Airway epithelial cell (primary cell): ENCODE results near the gene CLDN6. TPM values are rescaled to one million over a fixed set of nuclear protein-coding genes. Genes with fewer than 3 reads are reported as not detected.

ENCODE experiments used
- total RNA-seq: library from RNA; depleted of rRNA; stranded (reverse); fragments of >200 nt; gene quantifications from 2 replicates; pipeline ENCODE4 v1.2.3, GENCODE V29; 2015

Gene CLDN6, protein sequence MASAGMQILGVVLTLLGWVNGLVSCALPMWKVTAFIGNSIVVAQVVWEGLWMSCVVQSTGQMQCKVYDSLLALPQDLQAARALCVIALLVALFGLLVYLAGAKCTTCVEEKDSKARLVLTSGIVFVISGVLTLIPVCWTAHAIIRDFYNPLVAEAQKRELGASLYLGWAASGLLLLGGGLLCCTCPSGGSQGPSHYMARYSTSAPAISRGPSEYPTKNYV
- total RNA-seq, result 0.63 and 0.70 TPM in 2 replicates

DNA sequence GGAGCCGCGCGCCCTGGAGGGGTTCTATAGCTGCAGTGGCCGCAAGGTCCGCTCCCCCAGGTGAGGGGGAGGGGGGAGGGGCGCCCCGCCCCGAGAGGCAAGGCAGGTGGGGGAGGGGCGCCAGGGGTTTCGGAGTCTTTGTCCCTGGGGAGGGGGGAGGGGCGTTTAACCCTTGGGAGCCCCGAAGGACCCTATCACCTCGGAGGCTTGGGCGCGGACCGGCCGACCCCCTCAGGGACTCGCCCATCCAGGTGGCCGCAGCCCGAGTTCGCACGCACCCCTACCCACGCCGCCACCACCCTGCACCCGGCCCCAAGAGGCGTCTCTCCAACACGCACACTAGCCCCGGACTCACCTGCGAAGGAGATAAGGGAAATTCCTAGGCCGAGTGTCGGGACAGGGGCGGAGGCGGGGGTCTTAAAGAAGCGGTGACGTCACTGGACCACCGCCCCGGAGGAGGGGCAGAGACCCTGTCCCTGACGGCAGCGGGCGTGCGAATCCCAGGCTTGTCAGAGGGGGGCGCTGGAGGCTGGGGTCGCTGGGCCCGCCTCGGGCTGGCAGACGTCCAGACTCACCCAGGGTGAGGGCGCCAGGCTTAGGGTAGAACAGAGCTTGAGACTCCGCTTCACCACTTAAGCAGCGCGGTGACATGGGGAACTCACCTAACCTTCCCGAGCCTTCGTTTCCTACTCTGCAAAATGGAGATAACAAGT, at the start of gene CLDN6:
CLDN6 (minus strand) TSS at position 390 of the 713 bp plus-strand sequence. CDS start 2,162 bp downstream, outside the sequence.

DNA sequence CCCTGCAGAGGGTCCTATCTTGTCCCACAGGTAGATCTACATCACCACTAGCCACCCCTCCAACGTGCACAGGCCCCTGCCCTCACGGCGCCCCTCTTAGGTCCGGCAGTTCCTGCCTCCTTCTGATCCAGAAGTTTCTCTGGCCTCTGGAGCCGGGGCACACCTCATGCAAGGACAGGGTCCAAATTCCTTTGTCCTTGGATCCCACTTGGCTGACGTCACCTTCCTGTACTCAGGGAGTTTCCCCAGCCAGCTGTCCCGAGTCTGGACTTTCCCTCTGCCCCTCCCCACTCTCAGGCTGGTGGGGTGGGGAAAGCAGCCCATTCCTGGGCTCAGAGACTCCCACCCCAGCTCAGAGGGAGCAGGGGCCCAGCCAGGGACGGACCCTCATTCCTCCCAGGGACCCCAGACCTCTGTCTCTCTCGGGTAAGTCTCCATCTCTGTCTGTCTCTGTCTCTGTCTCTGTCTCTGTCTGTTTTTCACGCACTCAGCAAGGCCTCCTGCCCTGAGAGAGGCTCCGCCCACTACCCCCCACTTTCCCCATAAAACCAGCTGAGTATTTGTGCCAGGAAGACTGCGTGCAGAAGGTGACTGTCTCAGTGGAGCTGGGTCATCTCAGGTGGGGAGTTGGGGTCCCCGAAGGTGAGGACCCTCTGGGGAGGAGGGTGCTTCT, 47.2 kb upstream of the CLDN6 start, which contains the start of gene IL32:
IL32 (plus strand) TSS at position 572 of the 673 bp plus-strand sequence. CDS start 172 bp downstream, outside the sequence.

GRCh38 chr16:3045758-3046640, 28.0 kb upstream of the CLDN6 start, which contains the start of gene MMP25:
Gene MMP25, plus strand, starts transcription at chr16:3046561. Its CDS starts 357 bp downstream, at chr16:3046918.

GRCh38 chr16:3036726-3037315, 18.8 kb upstream of the CLDN6 start, which contains the start of gene BICDL2:
Gene BICDL2, minus strand, starts transcription at chr16:3036944. Its CDS starts 1,448 bp downstream, at chr16:3035496.

DNA sequence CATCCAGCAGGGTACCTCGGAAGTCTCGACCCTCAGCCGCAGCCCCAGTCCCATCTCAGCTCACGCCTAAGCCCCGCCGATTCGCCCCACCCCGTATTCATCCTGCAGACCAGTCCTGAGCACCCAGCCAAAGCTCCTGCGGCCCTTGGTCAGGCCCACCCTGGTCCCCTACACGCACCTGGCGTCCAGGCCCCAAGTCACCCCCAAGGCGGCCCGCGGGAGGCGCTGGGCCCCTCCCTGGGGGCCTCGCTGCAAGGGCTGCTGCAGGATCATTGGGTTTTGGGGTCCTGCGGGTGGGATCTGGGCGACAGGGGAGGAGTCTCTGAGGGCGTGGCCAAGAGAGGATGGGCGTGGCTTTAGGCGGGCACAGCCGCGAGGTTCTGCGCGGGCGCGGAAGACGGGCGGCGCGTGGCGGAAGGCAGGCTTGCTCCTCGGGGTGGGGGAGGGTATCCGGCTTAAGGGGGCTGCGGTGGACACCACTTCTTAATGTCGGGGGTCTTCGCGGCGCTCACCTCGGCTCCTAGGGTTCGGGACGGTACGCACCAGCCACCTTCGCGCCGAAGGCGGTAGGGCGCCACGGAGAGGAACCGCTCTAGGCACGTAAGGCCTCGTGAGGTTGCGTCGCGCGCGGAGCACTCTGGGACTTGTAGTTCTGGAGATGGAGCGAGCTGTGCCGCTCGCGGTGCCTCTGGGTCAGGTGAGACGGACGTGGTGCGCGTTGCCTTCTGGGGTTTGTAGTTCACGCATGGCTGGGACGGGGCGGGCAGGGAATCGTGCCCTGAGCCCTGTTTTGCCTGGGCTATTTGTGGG, 5.9 kb upstream of the CLDN6 start, which contains the start of the genes HCFC1R1 and THOC6:
HCFC1R1 (minus strand) TSS at position 274 of the 810 bp plus-strand sequence; CDS start at position 273, 1 bp downstream.
THOC6 (plus strand) TSS at position 367 of the 810 bp plus-strand sequence; CDS start at position 659, 292 bp downstream.

DNA sequence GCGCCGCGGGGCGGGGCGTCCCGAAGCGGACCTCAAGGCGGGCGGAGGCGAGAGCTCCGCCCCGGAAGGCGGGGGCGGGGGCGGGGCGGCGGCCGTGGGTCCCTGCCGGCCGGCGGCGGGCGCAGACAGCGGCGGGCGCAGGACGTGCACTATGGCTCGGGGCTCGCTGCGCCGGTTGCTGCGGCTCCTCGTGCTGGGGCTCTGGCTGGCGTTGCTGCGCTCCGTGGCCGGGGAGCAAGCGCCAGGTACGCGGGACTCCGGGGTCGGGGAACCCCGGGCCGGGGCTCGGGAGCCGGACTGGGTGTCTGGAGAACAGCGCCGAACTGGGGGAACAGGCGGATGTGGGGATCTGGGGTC, 2.2 kb upstream of the CLDN6 start, which contains the start of gene TNFRSF12A:
TNFRSF12A (plus strand) TSS at position 122 of the 357 bp plus-strand sequence; CDS start at position 152, 30 bp downstream.

GRCh38 chr16:3012828-3013420, 5.1 kb downstream of the CLDN6 start, which contains the start of gene CLDN9:
Gene CLDN9, plus strand, starts transcription at chr16:3012923. Its CDS starts 440 bp downstream, at chr16:3013363.

GRCh38 chr16:2980227-2981176, 37.5 kb downstream of the CLDN6 start, which contains the start of gene PKMYT1:
Gene PKMYT1, minus strand, starts transcription at chr16:2980446. Its CDS starts 789 bp downstream, at chr16:2979657.

DNA sequence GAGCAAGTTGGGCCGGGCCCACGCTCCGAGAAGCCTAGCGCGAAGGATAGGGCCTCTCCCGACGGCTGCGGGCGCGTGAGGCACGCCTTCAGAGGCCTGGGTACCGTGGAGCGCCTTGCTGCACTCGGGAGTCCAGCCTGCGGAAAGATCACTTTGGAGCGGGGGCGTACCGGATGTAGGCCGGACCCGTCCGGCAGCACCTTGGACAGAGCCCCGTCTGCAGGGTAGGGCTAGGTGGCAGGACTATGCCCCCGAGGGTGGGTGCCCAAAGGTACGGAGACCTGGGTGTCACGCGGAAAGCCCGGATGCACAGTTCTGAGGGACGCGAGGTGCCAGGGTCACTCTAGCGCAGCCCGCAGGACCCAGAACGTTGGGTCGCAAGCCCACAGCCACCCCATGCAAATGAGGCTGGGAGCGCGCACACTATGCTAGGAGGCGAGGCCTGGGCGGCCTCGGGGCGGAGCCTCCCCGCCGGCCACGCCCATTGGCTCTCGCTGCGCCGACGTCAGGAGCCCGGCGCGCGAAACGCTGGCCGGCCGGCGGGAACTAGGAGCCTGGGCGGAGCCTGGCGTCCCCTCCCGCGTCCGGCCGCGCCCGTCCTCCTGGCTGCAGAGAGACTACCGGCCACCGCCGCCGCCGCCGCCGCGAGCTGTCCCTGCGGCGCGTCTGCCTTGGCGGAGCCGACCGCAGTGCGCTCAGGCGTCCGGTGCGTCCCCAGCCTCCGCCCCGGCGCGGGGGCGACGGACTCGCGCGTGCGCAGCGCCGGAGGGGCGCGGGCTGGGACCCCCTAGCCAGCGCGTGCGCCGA, 49.0 kb downstream of the CLDN6 start, which contains the start of gene PAQR4:
PAQR4 (plus strand) TSS at position 611 of the 807 bp plus-strand sequence. CDS start 327 bp downstream, outside the sequence.

Other genes with a start within 250 kb of the CLDN6 start
- 367 and 643 TPM in 2 replicates for gene ELOB, start 240.9 kb downstream of the CLDN6 start, total RNA-seq
- gene PRSS33, start 230.6 kb downstream of the CLDN6 start, total RNA-seq, result not detected in 2 replicates
- not detected in 2 replicates for gene PRSS41, start 219.7 kb downstream of the CLDN6 start, total RNA-seq
- gene PRSS21, start 200.9 kb downstream of the CLDN6 start, total RNA-seq, result 3.4 and 7.5 TPM in 2 replicates
- 3.0 and 3.2 TPM in 2 replicates for gene ZG16B, start 187.9 kb downstream of the CLDN6 start, total RNA-seq
- 21.6 and 23.4 TPM in 2 replicates for gene PRSS22, start 160.0 kb downstream of the CLDN6 start, total RNA-seq
- gene FLYWCH2, start 135.0 kb downstream of the CLDN6 start, total RNA-seq, result 74.3 and 115 TPM in 2 replicates
- 38.6 and 46.0 TPM in 2 replicates for gene FLYWCH1, start 106.3 kb downstream of the CLDN6 start, total RNA-seq
- gene KREMEN2, start 53.9 kb downstream of the CLDN6 start, total RNA-seq, result 22.7 and 23.4 TPM in 2 replicates
- 20.6 and 27.6 TPM in 2 replicates for gene PAQR4, start 48.8 kb downstream of the CLDN6 start, total RNA-seq
- gene PKMYT1, start 37.7 kb downstream of the CLDN6 start, total RNA-seq, result 52.6 and 82.7 TPM in 2 replicates
- 0.49 TPM in 1 of 2 replicates, not detected in the other for gene CLDN9, start 5.3 kb downstream of the CLDN6 start, total RNA-seq
- gene TNFRSF12A, start 2.2 kb upstream of the CLDN6 start, total RNA-seq, result 298 and 319 TPM in 2 replicates
- gene HCFC1R1, start 5.8 kb upstream of the CLDN6 start, total RNA-seq, result 27.3 and 35.7 TPM in 2 replicates
- gene THOC6, start 5.9 kb upstream of the CLDN6 start, total RNA-seq, result 35.3 and 36.5 TPM in 2 replicates
- 18.6 and 24.9 TPM in 2 replicates for gene BICDL2, start 18.8 kb upstream of the CLDN6 start, total RNA-seq
- gene MMP25, start 28.4 kb upstream of the CLDN6 start, total RNA-seq, result 0.46 and 0.56 TPM in 2 replicates
- gene IL32, start 47.5 kb upstream of the CLDN6 start, total RNA-seq, result 10.1 and 10.9 TPM in 2 replicates
- not detected in 2 replicates for gene ZSCAN10, start 81.1 kb upstream of the CLDN6 start, total RNA-seq
- gene ZNF205, start 94.4 kb upstream of the CLDN6 start, total RNA-seq, result 18.0 and 20.3 TPM in 2 replicates
- 4.9 and 9.0 TPM in 2 replicates for gene ZNF213, start 116.8 kb upstream of the CLDN6 start, total RNA-seq
- gene OR1F1, start 170.0 kb upstream of the CLDN6 start, total RNA-seq, result 0.78 TPM in 1 of 2 replicates, not detected in the other
- 5.0 and 5.7 TPM in 2 replicates for gene ZNF200, start 217.0 kb upstream of the CLDN6 start, total RNA-seq
- under 0.01 TPM in 1 of 2 replicates, not detected in the other for gene MEFV, start 238.4 kb upstream of the CLDN6 start, total RNA-seq